H1 (cell line): ENCODE data around the gene RARRES1. TPM values are rescaled to one million over a fixed set of nuclear protein-coding genes. Genes with fewer than 3 reads are reported as not detected.

Experiments used
- CTCF ChIA-PET: fragments of 300-600 bp; sonication (Branson Sonifier 250); formaldehyde crosslinking; loops from one replicate; lab custom pipeline; 2021; ENCODE audit not compliant: partially characterized antibody; lab: Charles Lee
- POLR2A ChIA-PET: fragments of 300-600 bp; sonication (Branson Sonifier 250); formaldehyde crosslinking; loops from one replicate; lab custom pipeline; 2021; ENCODE audit warnings: inconsistent platforms; ENCODE audit not compliant: partially characterized antibody; lab: Charles Lee
- DNase-seq, 2 experiments: peaks; one replicate each; pipeline versions ENCODE4 v3.0.0 to v3.0.0-alpha.2; 2010 to 2022; ENCODE audit warnings: low spot score in 2 of 2, low read depth in 1 of 2, mixed read lengths in 1 of 2
- FAIRE-seq: peaks from 2 replicates; lab custom pipeline; 2011; peaks lifted over from hg19 to GRCh38; lab: Jason Lieb, UNC
- H2AFZ ChIP-seq: 2 replicates; pipeline ENCODE4 v1.8.1; 2012; ENCODE audit warnings: low read length, inconsistent platforms
- H2AK5ac ChIP-seq: 2 replicates; pipeline ENCODE4 v1.6.1; 2013; ENCODE audit warnings: low read depth, low read length
- H2BK120ac ChIP-seq: replicated peaks from 2 replicates; pipeline ENCODE3; 2013; ENCODE audit warnings: low read depth, low read length, inconsistent platforms
- H2BK12ac ChIP-seq: 2 replicates; pipeline ENCODE4 v1.6.1; 2013; ENCODE audit warnings: low read depth, low read length
- H2BK15ac ChIP-seq: 2 replicates; pipeline ENCODE4 v1.6.1; 2013; ENCODE audit warnings: low read length
- H2BK20ac ChIP-seq: 2 replicates; pipeline ENCODE4 v1.6.1; 2013; ENCODE audit warnings: low read length
- H2BK5ac ChIP-seq: 2 replicates; pipeline ENCODE4 v1.6.1; 2013; ENCODE audit warnings: low read depth, low read length
- H3K14ac ChIP-seq: 2 replicates; pipeline ENCODE4 v1.6.1; 2013; ENCODE audit warnings: inconsistent platforms; ENCODE audit not compliant: insufficient read length
- H3K18ac ChIP-seq: 2 replicates; pipeline ENCODE4 v1.6.1; 2013; ENCODE audit warnings: low read length; ENCODE audit errors: extremely low read depth
- H3K23ac ChIP-seq: 2 replicates; pipeline ENCODE4 v1.6.1; 2013; ENCODE audit warnings: inconsistent platforms; ENCODE audit not compliant: insufficient read length
- H3K23me2 ChIP-seq: 2 replicates; pipeline ENCODE4 v1.6.1; 2013; ENCODE audit warnings: low read depth, low read length
- H3K27ac ChIP-seq: 2 replicates; pipeline ENCODE4 v1.6.1; 2011; ENCODE audit warnings: low read depth, low read length, inconsistent platforms
- H3K27me3 ChIP-seq, 4 experiments: replicated peaks in 1 of 4; 1 replicate in 1 of 4; 2 replicates in 3 of 4; pipeline versions ENCODE4 v1.6.1 to v1.8.1; 2011 to 2013; ENCODE audit warnings: low read length in 3 of 4, mild to moderate bottlenecking in 3 of 4, inconsistent platforms in 2 of 4, mixed read lengths in 2 of 4, moderate library complexity in 1 of 4; ENCODE audit not compliant: control insufficient read depth in 3 of 4, insufficient read depth in 3 of 4; ENCODE audit errors: extremely low read depth in 1 of 4
- H3K36me3 ChIP-seq, 4 experiments: 2 replicates each; pipeline versions ENCODE4 v1.6.1 to v1.8.1; 2011 to 2013; ENCODE audit warnings: mild to moderate bottlenecking in 4 of 4, low read length in 3 of 4, moderate library complexity in 2 of 4, control low read depth in 1 of 4, inconsistent platforms in 1 of 4; ENCODE audit not compliant: insufficient read depth in 4 of 4, control insufficient read depth in 2 of 4
- H3K4ac ChIP-seq: replicated peaks from 2 replicates; pipeline ENCODE3; 2013; ENCODE audit warnings: low read length, low read depth, mixed read lengths, inconsistent platforms; ENCODE audit not compliant: insufficient read length
- H3K4me1 ChIP-seq, 4 experiments: replicated peaks in 1 of 4; 1 replicate in 1 of 4; 2 replicates in 3 of 4; pipeline versions ENCODE4 v1.6.1 to v1.8.1; 2011 to 2013; ENCODE audit warnings: low read length in 3 of 4, inconsistent platforms in 2 of 4, mixed read lengths in 1 of 4; ENCODE audit not compliant: insufficient read depth in 4 of 4, control insufficient read depth in 3 of 4
- H3K4me2 ChIP-seq, 2 experiments: 2 replicates each; pipeline versions ENCODE4 v1.6.1 to v1.8.1; 2011 to 2013; ENCODE audit warnings: low read depth in 2 of 2, low read length in 2 of 2, control low read depth in 1 of 2, inconsistent platforms in 1 of 2, mild to moderate bottlenecking in 1 of 2; ENCODE audit not compliant: insufficient read depth in 1 of 2
- H3K4me3 ChIP-seq, 4 experiments: fragments of 200-600, 300-600 bp in 1 of 4; sonication (generic), shearing (Covaris generic), sonication (Bioruptor Twin) in 1 of 4; 2 replicates each; pipeline versions ENCODE4 v1.5.1 to v1.8.1; 2011 to 2016; ENCODE audit warnings: low read length in 4 of 4, low read depth in 3 of 4, control low read depth in 2 of 4, inconsistent platforms in 2 of 4, mild to moderate bottlenecking in 2 of 4, mixed read lengths in 1 of 4, moderate library complexity in 1 of 4; ENCODE audit not compliant: insufficient read depth in 2 of 4; ENCODE audit errors: extremely low read depth in 1 of 4
- H3K56ac ChIP-seq: replicated peaks from 2 replicates; pipeline ENCODE3; 2013; ENCODE audit warnings: low read depth, mild to moderate bottlenecking, mixed read lengths, low read length, inconsistent platforms; ENCODE audit not compliant: insufficient read length
- H3K79me1 ChIP-seq: 2 replicates; pipeline ENCODE4 v1.6.1; 2013; ENCODE audit warnings: low read depth, low read length, control low read depth
- H3K79me2 ChIP-seq, 2 experiments: 2 replicates each; pipeline versions ENCODE4 v1.6.1 to v1.8.1; 2012 to 2013; ENCODE audit warnings: low read length in 2 of 2, mild to moderate bottlenecking in 2 of 2, inconsistent platforms in 1 of 2; ENCODE audit not compliant: insufficient read depth in 2 of 2, control insufficient read depth in 1 of 2
- H3K9ac ChIP-seq, 4 experiments: replicated peaks in 1 of 4; 1 replicate in 1 of 4; 2 replicates in 3 of 4; pipeline versions ENCODE4 v1.6.1 to v1.8.1; 2011 to 2013; ENCODE audit warnings: low read depth in 3 of 4, low read length in 3 of 4, control low read depth in 2 of 4, mild to moderate bottlenecking in 2 of 4, moderate library complexity in 2 of 4, inconsistent platforms in 1 of 4; ENCODE audit errors: extremely low read depth in 1 of 4
- H3K9me3 ChIP-seq, 2 experiments: 2 replicates each; pipeline versions ENCODE4 v1.6.1 to v1.8.1; 2012 to 2013; ENCODE audit warnings: mild to moderate bottlenecking in 2 of 2, moderate library complexity in 2 of 2, control low read depth in 1 of 2, inconsistent platforms in 1 of 2, low read depth in 1 of 2, low read length in 1 of 2, mixed read lengths in 1 of 2; ENCODE audit not compliant: insufficient read depth in 2 of 2
- H4K20me1 ChIP-seq, 2 experiments: replicated peaks in 1 of 2; 2 replicates each; pipeline versions ENCODE3 to v1.8.1; 2011 to 2013; ENCODE audit warnings: inconsistent platforms in 2 of 2, low read length in 2 of 2, mild to moderate bottlenecking in 1 of 2; ENCODE audit not compliant: insufficient read depth in 2 of 2, control insufficient read depth in 1 of 2
- H4K5ac ChIP-seq: 2 replicates; pipeline ENCODE4 v1.6.1; 2013; ENCODE audit warnings: low read length, low read depth, mixed read lengths, inconsistent platforms; ENCODE audit not compliant: insufficient read length
- H4K8ac ChIP-seq: 2 replicates; pipeline ENCODE4 v1.8.0; 2013; ENCODE audit warnings: mild to moderate bottlenecking, moderate library complexity, low read length, inconsistent platforms; ENCODE audit not compliant: insufficient read depth; ENCODE audit errors: extremely low read depth
- H4K91ac ChIP-seq: replicated peaks from 2 replicates; pipeline ENCODE3; 2013; ENCODE audit warnings: low read length, mixed read lengths, inconsistent platforms; ENCODE audit not compliant: insufficient read length
- ASH2L ChIP-seq: fragments of 200-600, 300-600 bp; sonication (generic); IDR thresholded peaks from one replicate; pipeline ENCODE4 v1.7.1; 2017; ENCODE audit warnings: low read length
- KDM4A ChIP-seq: IDR thresholded peaks from one replicate; pipeline ENCODE4 v1.7.1; 2012; ENCODE audit warnings: low read depth, mild to moderate bottlenecking, moderate library complexity, low read length, inconsistent platforms; ENCODE audit not compliant: severe bottlenecking
- NANOG ChIP-seq: IDR thresholded peaks from 2 replicates; pipeline ENCODE4 v1.6.1; 2011; ENCODE audit warnings: low read length, low read depth, mild to moderate bottlenecking, inconsistent platforms; ENCODE audit not compliant: insufficient read depth, poor library complexity, severe bottlenecking
- RAD21 ChIP-seq, 2 experiments: IDR thresholded peaks in 1 of 2; conservative IDR thresholded peaks in 1 of 2; 2 replicates each; pipeline ENCODE4 v1.6.1; 2011; ENCODE audit warnings: low read depth in 2 of 2, low read length in 2 of 2, improper control_type of control experiment in 1 of 2, inconsistent platforms in 1 of 2, mild to moderate bottlenecking in 1 of 2, moderate library complexity in 1 of 2
- SP1 ChIP-seq: IDR thresholded peaks from 2 replicates; pipeline ENCODE4 v1.6.1; 2011; ENCODE audit warnings: low read depth, low read length
- SP2 ChIP-seq: IDR thresholded peaks from 2 replicates; pipeline ENCODE4 v1.6.1; 2012; ENCODE audit warnings: mild to moderate bottlenecking, low read length, inconsistent platforms
- SP4 ChIP-seq: IDR thresholded peaks from 2 replicates; pipeline ENCODE4 v1.6.1; 2012; ENCODE audit warnings: low read length, inconsistent platforms
- TCF12 ChIP-seq: IDR thresholded peaks from 2 replicates; pipeline ENCODE4 v1.6.1; 2011; ENCODE audit warnings: low read depth, mild to moderate bottlenecking, low read length
- TEAD4 ChIP-seq: IDR thresholded peaks from 2 replicates; pipeline ENCODE4 v1.6.1; 2012; ENCODE audit warnings: low read depth, low read length, inconsistent platforms, mixed read lengths
- WGBS, 2 experiments: shearing (Covaris generic) in 1 of 2; methylation state at CpG; one replicate each; pipeline versions ENCODE4 v1.1.6 to v1.1.7; 2013 to 2015; ENCODE audit warnings: low lambda C conversion rate in 2 of 2, mixed read lengths in 2 of 2, inconsistent platforms in 1 of 2, low coverage in 1 of 2, missing lambda C conversion rate in 1 of 2; ENCODE audit not compliant: insufficient replicate concordance in 2 of 2, insufficient coverage in 1 of 2, insufficient read length in 1 of 2; ENCODE audit errors: extremely low coverage in 1 of 2, missing lambda C conversion rate in 1 of 2; 5-methylcytosine and 5-hydroxymethylcytosine counted together
- polyA plus RNA-seq, 7 experiments: library from polyadenylated mRNA; depleted of rRNA in 3 of 7; stranded (reverse) in 5 of 7; unstranded in 2 of 7; fragments of >200 nt in 5 of 7; fragments of 200-250 nt in 2 of 7; gene quantifications; 1 replicate in 5 of 7; 2 replicates in 1 of 7; 4 replicates in 1 of 7; pipeline versions ENCODE4 v1.2.1 to v1.2.3, GENCODE V29; 2011 to 2013; ENCODE audit warnings: missing spikeins in 2 of 7, mixed read lengths in 2 of 7
- total RNA-seq: library from RNA; stranded (reverse); fragmentation: NEBNext Ultra II Directional; extraction: Animal tissue kit (Norgen Biotek cat#: 25700); gene quantifications from 2 replicates; pipeline ENCODE4 v1.2.1, GENCODE V29; 2021
- TF ChIP-seq, protein P1 (sequence below): IDR thresholded peaks from 2 replicates; pipeline ENCODE4 v1.6.1; 2012; ENCODE audit warnings: inconsistent platforms

RARRES1 gene
- total and polyA plus RNA-seq, 2 of the 8 experiments (the other 6 are each of a cell fraction or from before 2014, with no cell fraction given) = 0.26 to 0.71 TPM

DNA sequence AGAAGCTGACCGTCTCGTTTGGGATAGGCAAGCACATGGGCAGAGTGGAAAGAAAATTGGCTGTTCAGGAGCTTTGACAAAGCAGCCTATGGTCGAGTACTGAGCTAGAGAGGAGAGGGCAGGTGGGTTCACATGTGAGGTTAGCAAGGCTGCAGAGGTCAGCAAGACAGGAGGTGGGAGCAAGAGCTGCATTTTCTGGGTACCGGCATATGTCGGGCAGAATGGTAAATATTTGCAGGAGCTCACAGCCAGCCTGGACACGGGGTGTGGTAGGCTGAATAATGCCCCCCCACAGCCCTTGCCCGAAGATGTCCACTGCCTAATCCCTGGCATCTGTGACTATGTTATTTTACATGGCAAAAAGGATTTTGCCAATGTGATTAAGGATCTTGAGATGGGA, 8.3 kb downstream of the RARRES1 start:
- H4K8ac ChIP-seq = no peak overlapping the region
- no peak overlapping the region for H3K4me3 ChIP-seq
- no peaks in the 10 kb centered on the region for H3K9me3 ChIP-seq
- H3K27me3 ChIP-seq = no peaks in the 10 kb centered on the region
- no peak overlapping the region for H2BK15ac ChIP-seq
- no peak overlapping the region for H4K5ac ChIP-seq
- WGBS, 2 experiments = 91% methylated on average over 7 of the region's 7 CpGs; no CpG with 5 or more reads in 1 of the 2 experiments
- no peak overlapping the region for H3K4ac ChIP-seq
- DNase-seq (no peak), FAIRE-seq (no peak)
- H4K20me1 ChIP-seq = peaks cover 0 to 3% of the 10 kb centered on the region in 2 experiments
- no peak overlapping the region for H3K23ac ChIP-seq
- no peak overlapping the region for H2BK120ac ChIP-seq
- no peaks in the 10 kb centered on the region; a peak in 1 of 8 replicates for H3K36me3 ChIP-seq
- ChIA-PET CTCF (interaction anchor here (0.8 to 2.1 kb wide), 5 partner anchors 11 to 65 kb away, joined by 3 to 8 read pairs (median 4); no protein-coding TSS in a partner anchor), POLR2A (interaction anchor here (1.1 to 1.7 kb wide), 2 partner anchors 10 to 20 kb away, joined by 3 to 7 read pairs; no protein-coding TSS in a partner anchor)
- H3K23me2 ChIP-seq = no peaks in the 10 kb centered on the region; the same call in 1 of the 2 replicates
- no peak overlapping the region for H2BK5ac ChIP-seq
- H2BK20ac ChIP-seq = no peak overlapping the region
- H4K91ac ChIP-seq = no peak overlapping the region
- H3K27ac ChIP-seq = no peak overlapping the region
- no peak overlapping the region for H3K9ac ChIP-seq
- no peaks in the 10 kb centered on the region for H3K79me2 ChIP-seq
- no peak overlapping the region for H3K14ac ChIP-seq
- H2AFZ ChIP-seq = no peak overlapping the region
- H3K79me1 ChIP-seq = peaks cover 2% of the 10 kb centered on the region; the same call in 1 of the 2 replicates
- H2BK12ac ChIP-seq = no peak overlapping the region
- H3K18ac ChIP-seq = no peak overlapping the region
- no peak overlapping the region for H2AK5ac ChIP-seq
- H3K56ac ChIP-seq = no peak overlapping the region
- peaks cover 0 to 3% (median 1%) of the 10 kb centered on the region in 4 experiments; a peak in 2 of 7 replicates for H3K4me1 ChIP-seq
- H3K4me2 ChIP-seq = no peak overlapping the region
- TF ChIP-seq NANOG (no peak), TCF12 (no peak), SP2 (no peak), SP1 (no peak), ASH2L (no peak), KDM4A (no peak), SP4 (no peak), TEAD4 (no peak), RAD21 (IDR thresholded peaks at IDR 0.05 in 1 of 2, conservative IDR thresholded peaks at IDR 0.05 in 1 of 2; ENCODE audit: low read depth in 2 of 2, low read length in 2 of 2) (no peak)
- TF ChIP-seq, protein P1, sequence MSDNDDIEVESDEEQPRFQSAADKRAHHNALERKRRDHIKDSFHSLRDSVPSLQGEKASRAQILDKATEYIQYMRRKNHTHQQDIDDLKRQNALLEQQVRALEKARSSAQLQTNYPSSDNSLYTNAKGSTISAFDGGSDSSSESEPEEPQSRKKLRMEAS = no peak
